Measurements from ENCODE around the gene OTUD7B. TPM values are rescaled to one million over a fixed set of nuclear protein-coding genes. Genes with fewer than 3 reads are reported as not detected.

Gene OTUD7B
- total RNA-seq, 1 donor: 18.5 TPM

GRCh38 chr1:149928401-149928724 lies 82.2 kb downstream of the OTUD7B start:
- H3K4me3 ChIP-seq (ENCODE audit: insufficient read depth, low read length): peak overlapping the region; percentile 91

GRCh38 chr1:149927563-149928400 lies 82.7 kb downstream of the OTUD7B start, which contains the start of gene SF3B4:
TSS of gene SF3B4 (minus strand) at chr1:149927803. CDS start at chr1:149927759, 44 bp downstream.
- peak within 1 kb of the TSS; percentile 82 for H3K27ac ChIP-seq (ENCODE audit: low read depth, low read length)
- no peaks in the 10 kb centered on the region for H3K27me3 ChIP-seq (ENCODE audit: insufficient read depth, low read length)
- peaks cover 58% of the 10 kb centered on the region for H3K36me3 ChIP-seq (ENCODE audit: insufficient read depth, low read length)
- peak; percentile 94 for DNase-seq (ENCODE audit: insufficient read length, low spot score, missing footprints)
- peaks cover 30% of the 10 kb centered on the region for H4K20me1 ChIP-seq (ENCODE audit: insufficient read depth, low read length)
- H3K9me3 ChIP-seq (ENCODE audit: low read depth, low read length): no peaks in the 10 kb centered on the region
- peak within 1 kb of the TSS; percentile 91 for H2AFZ ChIP-seq (ENCODE audit: low read length)
- H3K4me1 ChIP-seq (ENCODE audit: insufficient read depth, low read length): peaks cover 18% of the 10 kb centered on the region
- no peak for TF ChIP-seq CTCF (IDR thresholded peaks at IDR 0.05; ENCODE audit: extremely low read depth, low read depth, low read length)
- H3K79me2 ChIP-seq (ENCODE audit: insufficient read depth, low read length): peaks cover 34% of the 10 kb centered on the region
- H3K4me2 ChIP-seq (ENCODE audit: insufficient read depth, low read length): peak within 1 kb of the TSS; percentile 92
- H3K4me3 ChIP-seq (ENCODE audit: insufficient read depth, low read length): peak within 1 kb of the TSS; percentile 91

More at GRCh38 chr1:149928401-149928724, 82.2 kb downstream of the OTUD7B start:
- Histone ChIP-seq H3K79me2 (ENCODE audit: insufficient read depth, low read length) (peaks cover 34% of the 10 kb centered on the region), H3K36me3 (ENCODE audit: insufficient read depth, low read length) (peaks cover 55% of the 10 kb centered on the region), H4K20me1 (ENCODE audit: insufficient read depth, low read length) (peaks cover 30% of the 10 kb centered on the region), H2AFZ (ENCODE audit: low read length) (peak overlapping the region; percentile 72), H3K27ac (ENCODE audit: low read depth, low read length) (peak overlapping the region; percentile 82), H3K4me2 (ENCODE audit: insufficient read depth, low read length) (peak overlapping the region; percentile 92), H3K4me1 (ENCODE audit: insufficient read depth, low read length) (peaks cover 18% of the 10 kb centered on the region), H3K9me3 (ENCODE audit: low read depth, low read length) (no peaks in the 10 kb centered on the region), H3K27me3 (ENCODE audit: insufficient read depth, low read length) (no peaks in the 10 kb centered on the region)
- no peak for TF ChIP-seq CTCF (IDR thresholded peaks at IDR 0.05; ENCODE audit: extremely low read depth, low read depth, low read length)
- DNase-seq (ENCODE audit: insufficient read length, low spot score, missing footprints): no peak

GRCh38 chr1:149927056-149927562 lies 83.4 kb downstream of the OTUD7B start:
- Histone ChIP-seq H4K20me1 (ENCODE audit: insufficient read depth, low read length) (peaks cover 30% of the 10 kb centered on the region), H3K36me3 (ENCODE audit: insufficient read depth, low read length) (peaks cover 58% of the 10 kb centered on the region), H3K27ac (ENCODE audit: low read depth, low read length) (peak overlapping the region; percentile 82), H3K4me2 (ENCODE audit: insufficient read depth, low read length) (peak overlapping the region; percentile 92), H3K79me2 (ENCODE audit: insufficient read depth, low read length) (peaks cover 34% of the 10 kb centered on the region), H3K27me3 (ENCODE audit: insufficient read depth, low read length) (no peaks in the 10 kb centered on the region), H2AFZ (ENCODE audit: low read length) (peak overlapping the region; percentile 91), H3K4me1 (ENCODE audit: insufficient read depth, low read length) (peaks cover 18% of the 10 kb centered on the region), H3K9me3 (ENCODE audit: low read depth, low read length) (no peaks in the 10 kb centered on the region), H3K4me3 (ENCODE audit: insufficient read depth, low read length) (peak overlapping the region; percentile 91)
- TF ChIP-seq CTCF (IDR thresholded peaks at IDR 0.05; ENCODE audit: extremely low read depth, low read depth, low read length): no peak
- no peak for DNase-seq (ENCODE audit: insufficient read length, low spot score, missing footprints)

GRCh38 chr1:149926296-149926695 lies 84.2 kb downstream of the OTUD7B start:
- Histone ChIP-seq H3K27me3 (ENCODE audit: insufficient read depth, low read length) (no peaks in the 10 kb centered on the region), H3K4me1 (ENCODE audit: insufficient read depth, low read length) (peaks cover 18% of the 10 kb centered on the region), H3K79me2 (ENCODE audit: insufficient read depth, low read length) (peaks cover 34% of the 10 kb centered on the region), H3K4me2 (ENCODE audit: insufficient read depth, low read length) (peak overlapping the region; percentile 92), H2AFZ (ENCODE audit: low read length) (no peak overlapping the region), H3K9me3 (ENCODE audit: low read depth, low read length) (no peaks in the 10 kb centered on the region), H4K20me1 (ENCODE audit: insufficient read depth, low read length) (peaks cover 30% of the 10 kb centered on the region), H3K4me3 (ENCODE audit: insufficient read depth, low read length) (peak overlapping the region; percentile 91), H3K27ac (ENCODE audit: low read depth, low read length) (no peak overlapping the region), H3K36me3 (ENCODE audit: insufficient read depth, low read length) (peaks cover 59% of the 10 kb centered on the region)
- DNase-seq (ENCODE audit: insufficient read length, low spot score, missing footprints): no peak
- no peak for TF ChIP-seq CTCF (IDR thresholded peaks at IDR 0.05; ENCODE audit: extremely low read depth, low read depth, low read length)
